HG02970 (cell line): ENCODE measurements around the gene PLPP3.

Experiments used
- ATAC-seq: cut with Tn5 transposase; IDR thresholded peaks from one replicate; pipeline ENCODE4 v1.9.1; 2021; ENCODE audit warnings: mild to moderate bottlenecking, moderate library complexity, moderate number of reproducible peaks; ENCODE audit not compliant: unreplicated experiment, low FRiP score

The PLPP3 gene

GRCh38 chr1:56577406-56578137 is 1.8 kb downstream of the PLPP3 start:
- no peak for ATAC-seq

GRCh38 chr1:56576880-56577405 is 2.4 kb downstream of the PLPP3 start:
- no peak for ATAC-seq

DNA sequence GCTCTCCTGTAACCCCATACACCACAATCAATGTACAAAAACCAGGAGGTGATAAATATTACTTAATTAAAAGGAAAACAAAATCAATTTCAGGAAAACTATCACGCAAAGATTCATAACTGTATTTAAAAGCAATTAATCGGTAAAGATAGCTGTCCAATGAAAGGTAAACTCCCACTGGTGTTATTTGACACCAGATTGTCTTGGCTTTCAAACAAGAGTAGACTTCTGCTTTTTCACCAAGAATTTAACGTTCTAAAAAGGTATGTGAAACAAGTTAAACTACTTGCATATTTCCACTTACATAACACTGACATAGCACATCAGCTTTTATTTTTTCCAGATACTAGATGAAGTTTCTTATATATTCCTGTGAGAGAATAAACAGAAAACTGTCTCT is 3.5 kb downstream of the PLPP3 start:
- no peak for ATAC-seq

- ATAC-seq, result no peak
Measured at GRCh38 chr1:56574794-56575193, 4.6 kb downstream of the PLPP3 start.

GRCh38 chr1:56573311-56573710 is 6.1 kb downstream of the PLPP3 start:
- ATAC-seq, result no peak

- ATAC-seq, result no peak
Measured at GRCh38 chr1:56572334-56573050, 6.9 kb downstream of the PLPP3 start.

- ATAC-seq, result no peak
Measured at GRCh38 chr1:56571448-56571847, 7.9 kb downstream of the PLPP3 start.

DNA sequence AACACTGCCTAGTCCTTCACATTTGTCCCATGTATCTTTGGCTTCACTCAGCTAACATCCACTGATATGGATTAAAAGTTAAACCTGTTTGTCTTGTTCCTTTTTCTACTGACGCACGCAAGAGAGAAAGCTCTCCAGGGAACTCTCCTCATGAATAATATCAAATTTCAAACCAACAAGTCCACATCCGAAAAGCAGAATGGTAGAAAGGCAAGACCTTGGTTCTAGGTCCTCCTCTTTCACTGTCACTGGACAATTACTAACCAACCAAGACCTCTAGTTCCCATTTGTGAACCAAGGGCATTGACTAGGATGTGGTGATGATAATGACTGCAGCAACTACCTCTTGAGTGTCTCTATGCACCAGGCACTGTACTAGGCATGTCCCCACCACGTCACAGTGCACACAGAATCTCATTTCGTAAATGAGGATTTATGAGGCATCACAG is 8.4 kb downstream of the PLPP3 start:
- no peak for ATAC-seq

DNA sequence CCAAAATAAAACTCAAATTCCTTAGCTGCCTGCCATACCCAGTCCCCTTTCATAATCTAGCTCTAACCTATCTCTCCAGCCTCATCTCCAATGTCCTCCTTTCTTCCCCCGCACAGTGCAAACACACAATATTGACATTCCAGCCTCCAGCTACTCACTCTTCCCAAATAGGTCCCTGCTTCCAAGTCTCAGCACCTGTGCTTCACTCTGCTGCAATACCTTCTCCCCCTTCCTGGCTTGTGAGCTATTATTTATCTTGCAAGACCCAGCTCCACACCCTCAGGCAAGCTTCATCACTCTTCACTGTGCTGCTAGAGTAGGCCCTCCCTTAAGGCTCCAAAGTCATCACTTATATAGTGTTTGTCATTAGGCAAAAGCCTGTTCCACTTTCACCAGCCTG is 9.7 kb downstream of the PLPP3 start:
- no peak for ATAC-seq

DNA sequence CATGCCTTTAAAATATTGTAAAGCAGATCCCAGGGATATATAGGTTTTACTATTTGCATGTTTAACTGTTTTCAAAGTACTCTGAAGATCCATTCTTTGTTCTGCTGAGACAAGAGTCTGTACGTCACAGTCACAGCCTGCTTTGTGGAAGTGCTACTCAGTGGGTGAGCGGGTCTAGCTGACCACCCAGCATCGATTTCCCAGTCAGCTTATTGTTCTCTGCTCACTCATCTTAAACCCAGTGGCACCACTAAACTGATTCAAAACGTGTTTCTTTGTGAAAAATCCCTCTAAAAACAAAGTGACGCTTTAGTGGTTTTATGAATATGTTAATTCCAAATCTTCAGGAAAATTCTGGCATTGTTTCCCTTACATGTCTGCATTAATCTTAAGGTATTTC is 12.4 kb downstream of the PLPP3 start:
- no peak for ATAC-seq

DNA sequence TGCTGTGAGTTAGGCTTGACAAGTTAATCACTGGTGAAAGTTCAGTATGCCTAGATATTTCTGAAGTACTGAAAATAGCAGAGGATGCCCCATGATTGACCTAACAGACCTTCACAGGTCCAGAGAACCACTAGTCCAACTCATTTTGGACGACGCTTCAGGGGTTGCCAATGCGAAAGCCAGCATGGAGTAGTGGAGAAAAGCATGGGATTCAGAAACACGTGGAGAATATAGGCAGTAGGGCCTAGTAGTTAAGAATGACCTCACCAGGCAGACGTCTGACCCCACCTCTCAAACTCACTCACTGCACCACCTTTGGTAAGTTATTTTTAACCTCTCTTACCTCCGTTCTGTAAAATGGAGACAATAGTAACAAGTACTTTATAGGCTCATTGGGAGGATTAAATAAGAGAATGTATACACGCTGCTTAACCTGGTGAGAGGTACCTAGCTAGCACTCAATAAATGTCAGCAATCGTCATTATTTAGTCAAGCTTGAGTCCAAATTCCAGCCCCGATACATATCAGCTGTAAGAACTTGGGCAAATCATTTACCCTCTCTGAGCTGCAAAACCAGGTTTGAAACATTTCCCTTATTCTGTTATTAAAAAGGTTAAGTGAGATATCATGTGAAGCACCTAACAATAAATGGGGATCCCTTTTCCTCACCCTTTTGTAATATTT is 13.2 kb downstream of the PLPP3 start:
- no peak for ATAC-seq

GRCh38 chr1:56564615-56565014 is 14.7 kb downstream of the PLPP3 start:
- ATAC-seq, result no peak

DNA sequence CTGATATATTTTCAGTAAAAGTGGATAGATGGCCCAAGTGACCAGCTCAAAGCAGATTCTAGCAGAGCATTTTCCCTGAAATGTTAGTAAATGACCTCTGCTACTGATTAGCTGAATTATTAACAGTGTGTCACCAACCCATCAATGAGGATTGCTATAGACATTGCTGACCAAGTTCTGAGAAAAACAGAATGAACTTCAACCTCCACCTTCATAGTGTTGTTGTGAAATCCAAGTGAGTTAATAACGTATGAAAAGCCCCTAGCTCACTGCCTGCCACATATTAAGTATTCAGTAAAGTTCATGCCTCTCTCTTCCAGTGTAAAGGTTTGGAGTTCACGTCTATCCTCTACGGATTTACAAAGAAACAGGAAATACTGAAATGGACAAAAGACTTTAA is 15.8 kb downstream of the PLPP3 start:
- ATAC-seq, result no peak

- no peak for ATAC-seq
Measured at GRCh38 chr1:56562891-56563452, 16.4 kb downstream of the PLPP3 start.

DNA sequence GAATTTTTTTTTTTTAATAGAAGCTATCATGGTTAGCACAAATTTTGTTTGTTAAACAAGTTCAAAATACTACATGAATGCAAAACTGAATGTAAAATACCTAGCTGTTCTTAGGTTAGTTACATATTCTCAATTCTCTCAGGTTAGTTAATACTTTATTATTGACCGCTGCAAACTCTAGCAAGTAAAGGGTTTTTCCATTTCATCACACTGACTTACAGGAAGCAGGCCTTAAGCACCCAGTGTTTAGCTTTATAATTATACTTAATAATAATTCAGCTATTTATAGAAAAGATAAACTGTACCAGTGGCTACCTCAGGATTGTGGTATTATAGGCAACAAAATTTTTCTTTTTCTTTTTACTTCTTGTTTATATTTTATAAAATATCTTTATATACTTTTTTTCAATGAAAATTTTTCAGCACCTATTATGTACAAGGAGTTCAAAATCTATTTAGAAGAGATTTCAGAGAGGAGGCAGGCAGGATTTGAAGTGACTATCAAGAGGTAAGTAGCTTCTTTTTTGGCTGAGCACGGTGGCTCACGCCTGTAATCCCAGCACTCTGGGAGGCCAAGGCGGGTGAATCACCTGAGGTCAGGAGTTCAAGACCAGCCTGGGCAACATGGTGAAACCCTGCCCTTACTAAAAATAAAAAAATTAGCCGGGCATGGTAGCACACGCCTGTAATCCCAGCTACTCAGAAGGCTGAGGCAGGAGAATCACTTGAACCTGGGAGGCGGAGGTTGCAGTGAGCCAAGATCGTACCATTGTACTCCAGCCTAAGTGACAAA is 17.9 kb downstream of the PLPP3 start:
- ATAC-seq, result no peak

DNA sequence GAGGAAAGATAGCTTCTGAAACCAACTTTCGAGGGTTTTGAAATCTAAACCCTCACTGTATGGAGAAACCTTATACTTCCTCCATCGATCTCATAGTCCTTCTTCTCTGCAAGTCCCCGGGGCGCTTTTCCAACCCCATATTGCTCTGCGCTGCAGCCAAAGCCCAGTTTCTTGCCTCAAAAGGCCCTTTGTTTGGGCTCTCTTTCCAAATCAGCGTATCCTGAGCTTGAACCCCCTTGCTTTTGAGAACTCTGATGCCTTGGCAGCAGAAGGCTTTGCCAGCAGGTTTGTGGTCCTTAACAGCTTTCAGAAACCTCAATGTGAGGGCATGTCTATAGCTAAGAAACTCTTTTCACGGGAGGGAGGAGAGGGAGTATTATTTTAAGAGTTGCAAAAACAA is 21.6 kb downstream of the PLPP3 start:
- no peak for ATAC-seq

DNA sequence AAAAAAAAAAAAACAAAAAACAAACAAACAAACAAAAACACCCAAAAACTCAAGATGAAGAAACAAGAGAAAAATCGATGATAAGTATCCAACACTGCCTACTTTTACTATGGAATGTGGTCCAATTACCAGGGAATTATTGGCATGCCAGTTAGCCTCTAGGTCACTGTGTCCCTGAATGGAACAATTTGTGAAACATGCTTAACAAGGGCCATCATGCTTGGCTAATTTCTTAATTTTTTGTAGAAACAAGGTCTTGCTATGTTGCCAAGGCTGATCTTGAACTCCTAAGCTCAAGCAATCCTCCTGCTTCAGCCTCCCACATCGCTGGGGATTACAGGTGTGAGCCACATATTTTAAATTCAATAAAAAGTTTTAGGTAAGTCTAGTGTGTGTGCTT is 23.9 kb downstream of the PLPP3 start:
- no peak for ATAC-seq

GRCh38 chr1:56553046-56553445 is 26.3 kb downstream of the PLPP3 start:
- no peak for ATAC-seq

DNA sequence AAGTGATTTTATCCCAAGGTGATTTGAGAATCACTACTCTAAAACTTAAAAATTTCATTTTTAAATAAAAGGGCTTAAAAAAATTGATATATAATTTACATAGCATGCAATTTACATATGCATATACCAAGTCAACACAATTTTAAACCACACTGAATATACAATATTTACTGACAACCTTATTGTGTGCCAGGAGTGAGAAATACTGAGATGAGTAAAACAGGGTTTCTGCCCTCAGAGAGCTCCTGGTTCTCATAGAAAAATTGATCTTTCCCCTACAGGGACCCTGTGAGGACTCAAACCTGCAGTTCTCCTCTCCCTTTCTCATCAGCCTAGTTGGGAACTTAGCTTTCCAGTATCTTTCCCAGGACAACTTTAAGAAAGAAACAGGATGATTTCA is 27.0 kb downstream of the PLPP3 start:
- no peak for ATAC-seq

GRCh38 chr1:56551691-56552090 is 27.7 kb downstream of the PLPP3 start:
- ATAC-seq, result no peak
